Right kidney (tissue), 1 donor: ENCODE results near the gene ASCL3.
"Not testable (repeated sequence)": the region's sequence is repeated elsewhere in the genome, so short reads cannot be mapped to it uniquely, and the experiment has no call there.

ENCODE experiments used
- DNase-seq: peaks from one replicate; pipeline ENCODE4 v3.0.0-alpha.2; 2016

ASCL3 gene

DNA sequence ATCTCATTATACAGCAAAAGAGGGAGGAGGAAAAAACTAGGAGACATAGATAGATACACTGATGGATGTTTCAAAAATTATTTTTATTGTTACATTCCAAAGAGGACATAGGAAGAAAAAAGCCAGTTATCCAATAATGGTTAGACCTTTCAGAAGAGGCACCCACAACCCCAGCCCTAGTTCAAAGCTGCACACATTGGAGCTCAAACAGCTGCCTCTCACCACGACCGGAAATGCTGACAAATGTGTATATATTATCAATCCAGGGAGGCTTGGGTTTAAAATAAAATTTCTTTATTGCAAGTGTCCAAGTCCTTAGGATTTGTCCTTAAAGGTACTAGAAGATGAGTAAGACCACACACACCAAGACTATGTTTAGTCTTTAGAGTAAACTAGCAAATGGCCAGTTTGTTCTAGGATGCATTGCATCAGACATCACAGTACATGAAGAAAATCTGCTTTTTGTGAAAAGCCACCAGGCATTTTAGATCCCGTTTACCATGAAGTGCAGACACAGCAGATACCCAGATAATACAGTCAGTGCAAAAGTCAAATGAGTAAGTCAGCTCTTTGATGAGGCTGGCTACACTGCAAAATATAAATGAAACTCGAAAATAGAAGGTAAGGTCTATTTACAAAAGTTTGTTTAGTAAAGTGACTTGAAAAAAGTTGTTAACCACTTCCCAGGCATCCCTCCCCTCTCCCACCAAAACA lies 4.6 kb upstream of the ASCL3 start:
- DNase-seq, result no peak

DNA sequence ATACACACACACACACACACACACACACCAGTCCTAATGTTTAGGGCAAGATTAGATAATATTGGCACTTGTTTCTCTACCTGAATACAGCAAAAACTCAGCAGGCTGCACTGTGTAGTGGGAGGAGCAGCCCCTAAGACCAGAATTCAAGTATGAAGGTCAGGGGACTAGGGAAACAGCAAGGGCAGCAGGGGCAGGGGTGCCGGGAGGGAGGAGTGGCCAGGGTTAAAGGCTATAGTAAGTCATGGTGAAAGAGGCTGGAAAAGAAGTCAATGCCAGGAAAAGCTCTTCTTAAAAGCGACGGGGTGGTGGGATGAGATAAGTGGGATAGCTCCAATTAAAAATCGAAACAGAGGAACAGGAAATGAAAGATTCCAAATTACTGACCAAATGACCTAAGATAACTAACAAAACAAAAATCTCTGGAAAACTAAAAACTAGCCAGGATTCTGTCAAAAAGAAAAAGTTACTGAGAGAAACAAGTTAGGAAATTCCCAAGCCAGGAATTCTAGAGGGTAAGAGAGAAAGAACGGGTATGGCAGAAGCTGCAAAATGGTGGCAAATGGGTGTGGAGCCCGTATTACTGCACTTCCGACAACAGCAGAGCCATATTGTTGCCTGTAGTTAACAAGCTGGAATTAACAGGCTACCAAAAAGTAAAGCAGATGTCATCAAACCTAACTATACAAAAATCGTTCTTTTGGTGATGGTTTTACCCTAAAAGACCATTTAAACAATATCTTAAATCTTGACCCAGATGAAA lies 1.3 kb downstream of the ASCL3 start:
- no peak for DNase-seq

DNA sequence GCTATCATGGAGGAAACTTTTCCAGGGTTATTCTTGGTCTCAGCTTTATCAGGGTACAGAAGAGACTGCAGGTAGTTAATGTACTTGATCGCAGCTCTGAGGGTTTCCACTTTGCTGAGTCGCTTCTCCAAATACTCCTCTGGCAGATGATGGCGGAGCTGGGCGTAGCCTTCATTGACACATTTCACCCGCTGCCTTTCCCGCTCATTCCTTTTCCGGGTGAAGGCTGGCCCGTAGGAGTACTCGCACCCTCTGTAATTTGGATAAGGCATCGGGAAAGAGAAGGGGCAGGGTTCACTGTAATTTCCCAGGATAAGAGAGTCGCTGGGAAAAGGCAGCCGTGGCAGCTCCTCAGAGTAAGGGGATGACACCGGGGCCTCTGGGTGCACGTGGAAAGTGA lies 5.2 kb downstream of the ASCL3 start:
- no peak for DNase-seq

GRCh38 chr11:8937159-8937558 lies 5.7 kb downstream of the ASCL3 start:
- no peak for DNase-seq

- not testable (repeated sequence) for DNase-seq
These were observed 7.0 kb downstream of the ASCL3 start for GRCh38 chr11:8935789-8936188.

GRCh38 chr11:8934742-8935488 lies 7.9 kb downstream of the ASCL3 start:
- DNase-seq, result no peak

DNA sequence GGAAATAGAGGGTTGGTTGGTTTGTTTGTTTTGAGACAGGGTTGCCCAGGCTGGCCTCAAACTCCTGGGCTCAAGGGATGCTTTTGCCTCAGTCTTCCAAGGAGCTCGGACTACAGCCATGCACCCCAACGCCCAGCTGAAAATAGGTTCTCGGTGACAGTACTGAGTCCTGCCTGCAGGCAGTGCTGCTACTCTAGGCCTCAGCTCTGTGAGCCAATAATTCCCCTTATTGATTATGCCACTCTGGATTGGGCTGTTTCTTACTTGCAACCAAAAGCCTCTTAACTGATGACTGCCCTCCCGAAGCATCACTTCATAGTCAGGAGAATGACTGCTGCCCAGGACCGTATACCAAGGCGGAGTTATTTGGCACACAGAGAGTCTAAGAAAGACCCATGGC lies 8.9 kb downstream of the ASCL3 start:
- DNase-seq, result no peak

GRCh38 chr11:8932564-8933180 lies 10.1 kb downstream of the ASCL3 start, which contains the start of gene C11orf16:
Gene C11orf16 (minus strand): TSS chr11:8932947. CDS start chr11:8932308, 639 bp downstream.
- DNase-seq, result no peak

GRCh38 chr11:8930456-8931175 lies 12.2 kb downstream of the ASCL3 start:
- DNase-seq, result no peak

DNA sequence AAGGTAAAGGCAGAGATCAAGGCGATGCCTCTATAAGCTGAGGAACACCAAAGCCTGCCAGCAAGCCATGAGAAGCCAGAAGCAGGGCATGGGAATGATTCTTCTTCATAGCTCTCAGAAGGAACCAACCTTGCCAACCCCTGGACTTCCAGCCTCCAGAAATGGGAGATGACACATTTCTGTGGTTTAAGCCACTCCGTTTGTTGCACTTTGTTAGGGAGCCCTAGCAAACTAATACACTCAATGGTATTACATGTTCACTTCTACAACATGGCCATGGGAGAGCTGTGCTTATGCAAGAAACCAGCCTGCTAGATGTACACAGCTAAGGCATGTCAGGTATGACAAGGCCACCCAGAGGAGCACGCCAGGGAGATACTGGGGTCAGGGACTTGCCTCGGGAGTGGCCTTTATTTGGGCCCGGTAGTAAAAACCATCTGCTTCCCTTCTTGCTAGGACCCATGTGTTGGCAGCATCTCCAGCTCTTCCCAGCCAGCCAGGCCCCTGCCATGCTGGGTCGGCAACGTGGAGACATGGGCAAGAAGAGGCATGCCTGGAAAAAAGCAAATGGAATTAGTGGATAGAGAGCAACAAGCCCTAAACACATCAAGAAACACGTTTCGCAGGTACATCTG lies 13.7 kb downstream of the ASCL3 start:
- DNase-seq, result no peak

DNA sequence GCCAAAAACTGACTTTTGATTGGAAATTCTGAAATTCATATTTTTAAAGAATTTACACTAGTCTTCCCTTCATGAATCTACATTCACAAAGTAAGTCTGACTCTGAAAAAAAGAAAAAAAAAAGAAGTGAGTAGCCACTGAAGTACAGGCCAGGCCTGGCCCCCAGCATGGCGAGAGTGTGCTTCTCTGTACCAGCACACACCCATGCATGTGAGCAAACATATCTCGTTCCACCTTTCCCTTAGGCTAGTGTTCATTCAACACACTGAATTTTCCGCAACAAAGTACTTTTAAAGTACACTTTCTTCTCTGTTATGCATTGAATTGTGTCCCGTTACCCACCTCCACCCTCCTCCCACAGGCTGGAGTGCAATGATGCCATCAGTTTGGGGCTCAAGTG lies 14.6 kb downstream of the ASCL3 start:
- DNase-seq, result no peak

- no peak for DNase-seq
These were observed 15.6 kb downstream of the ASCL3 start for GRCh38 chr11:8927233-8927632.

GRCh38 chr11:8926236-8926635 lies 16.6 kb downstream of the ASCL3 start:
- DNase-seq, result no peak

DNA sequence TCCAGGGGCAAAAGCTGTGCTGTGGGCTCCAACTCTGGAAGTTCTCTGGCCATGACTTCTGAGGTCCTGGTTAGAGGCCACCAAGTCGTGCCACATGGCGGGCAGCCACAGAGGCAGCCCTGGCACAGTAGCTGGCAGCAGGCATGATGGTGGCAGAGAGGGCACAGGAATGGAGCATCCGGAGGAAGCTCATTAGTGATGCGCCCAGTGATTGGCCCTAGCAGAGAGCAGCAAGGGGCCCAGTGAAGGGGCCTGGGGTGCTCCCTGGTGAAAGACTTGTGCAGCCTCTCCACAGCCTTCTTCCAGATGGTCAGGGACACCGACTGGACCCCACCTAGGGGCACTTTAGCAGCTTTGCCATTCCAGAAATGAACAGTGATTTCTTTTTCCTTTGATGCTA lies 17.1 kb downstream of the ASCL3 start:
- no peak for DNase-seq

GRCh38 chr11:8922691-8923090 lies 20.1 kb downstream of the ASCL3 start:
- no peak for DNase-seq

- no peak for DNase-seq
These were observed 25.5 kb downstream of the ASCL3 start for GRCh38 chr11:8917157-8917825.

GRCh38 chr11:8914661-8915018 lies 28.2 kb downstream of the ASCL3 start:
- DNase-seq, result no peak

- no peak for DNase-seq
These were observed 28.7 kb downstream of the ASCL3 start for GRCh38 chr11:8913961-8914660.

DNA sequence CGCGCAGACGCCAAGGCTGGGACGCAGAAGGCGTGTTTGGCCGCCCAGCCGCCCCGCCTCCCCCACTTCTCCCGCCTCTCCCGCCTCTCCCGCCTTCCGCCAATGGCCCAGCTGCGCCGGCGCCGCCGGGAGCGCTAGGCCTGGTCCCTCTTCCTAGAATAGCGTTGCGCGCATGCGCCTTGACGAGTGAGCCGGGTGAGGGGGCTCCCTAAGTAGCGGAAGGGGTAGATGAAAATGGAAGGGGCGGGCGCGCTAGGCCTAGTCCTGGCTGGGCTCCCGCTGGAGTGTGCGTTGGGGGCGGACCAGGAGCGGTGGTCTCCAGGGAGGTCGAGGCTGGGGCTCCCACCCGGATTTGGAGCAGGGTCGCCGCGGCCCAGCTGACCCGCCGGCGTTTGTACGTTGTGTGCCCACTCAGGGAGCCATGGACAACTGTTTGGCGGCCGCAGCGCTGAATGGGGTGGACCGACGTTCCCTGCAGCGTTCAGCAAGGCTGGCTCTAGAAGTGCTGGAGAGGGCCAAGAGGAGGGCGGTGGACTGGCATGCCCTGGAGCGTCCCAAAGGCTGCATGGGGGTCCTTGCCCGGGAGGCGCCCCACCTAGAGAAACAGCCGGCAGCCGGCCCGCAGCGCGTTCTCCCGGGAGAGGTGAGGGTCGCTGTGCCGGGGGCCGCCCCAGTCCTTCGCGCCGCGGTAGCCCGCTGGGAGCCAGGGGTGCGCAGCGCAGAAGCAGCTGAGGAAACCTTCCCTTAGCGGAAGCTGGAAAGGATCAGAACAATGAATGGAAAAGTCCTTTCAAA lies 31.6 kb downstream of the ASCL3 start, which contains the start of gene AKIP1:
AKIP1 (plus strand) TSS at position 161 of the 795 bp plus-strand sequence; CDS start at position 422, 261 bp downstream.
- peak; percentile 98 for DNase-seq
